Putamen (tissue), 1 donor: ENCODE data around the gene FOXK2.

Source experiments
- DNase-seq: peaks from one replicate; pipeline ENCODE4 v3.0.0-alpha.2; 2016; ENCODE audit warnings: low spot score

FOXK2 gene

GRCh38 chr17:82518826-82519810 is at the start of gene FOXK2:
TSS of gene FOXK2 (plus strand) at chr17:82519732. CDS start at chr17:82519889, 157 bp downstream.
- DNase-seq: peak; percentile 95

GRCh38 chr17:82470065-82470464 is 49.5 kb upstream of the FOXK2 start:
- no peak for DNase-seq

GRCh38 chr17:82474223-82475010 is 45.1 kb upstream of the FOXK2 start:
- DNase-seq: no peak

- no peak for DNase-seq
Observed at GRCh38 chr17:82475458-82475857, 44.1 kb upstream of the FOXK2 start.

GRCh38 chr17:82477934-82478333 is 41.6 kb upstream of the FOXK2 start:
- DNase-seq: no peak

GRCh38 chr17:82479602-82480001 is 39.9 kb upstream of the FOXK2 start:
- no peak for DNase-seq

GRCh38 chr17:82480318-82480717 is 39.2 kb upstream of the FOXK2 start:
- no peak for DNase-seq

GRCh38 chr17:82483204-82483660 is 36.3 kb upstream of the FOXK2 start:
- DNase-seq: no peak

GRCh38 chr17:82483836-82484235 is 35.7 kb upstream of the FOXK2 start:
- no peak for DNase-seq

GRCh38 chr17:82486231-82487094 is 33.1 kb upstream of the FOXK2 start:
- no peak for DNase-seq

GRCh38 chr17:82487910-82488309 is 31.6 kb upstream of the FOXK2 start:
- DNase-seq: no peak

GRCh38 chr17:82489117-82489516 is 30.4 kb upstream of the FOXK2 start:
- DNase-seq: peak; percentile 71

- DNase-seq: no peak
Observed at GRCh38 chr17:82489851-82490511, 29.6 kb upstream of the FOXK2 start.

- DNase-seq: no peak
Observed at GRCh38 chr17:82490512-82491195, 28.9 kb upstream of the FOXK2 start.

GRCh38 chr17:82491196-82491530 is 28.4 kb upstream of the FOXK2 start:
- DNase-seq: no peak

- no peak for DNase-seq
Observed at GRCh38 chr17:82491533-82491932, 28.0 kb upstream of the FOXK2 start.

- DNase-seq: no peak
Observed at GRCh38 chr17:82492643-82493225, 26.8 kb upstream of the FOXK2 start.

- DNase-seq: no peak
Observed at GRCh38 chr17:82493226-82493781, 26.2 kb upstream of the FOXK2 start.

- peak; percentile 85 for DNase-seq
Observed at GRCh38 chr17:82494236-82495055, 25.1 kb upstream of the FOXK2 start.
